H9 (cell line): ENCODE data around the gene RBMS3. TPM values are rescaled to one million over a fixed set of nuclear protein-coding genes. Genes with fewer than 3 reads are reported as not detected.
A peak's percentile ranks its signal among the peaks of the same experiment; 100 is the strongest.

ENCODE experiments used
- DNase-seq: peaks from one replicate; pipeline ENCODE4 v3.0.0-alpha.2; 2017
- H2AFZ ChIP-seq: one replicate; pipeline ENCODE4 v1.6.1; 2013; ENCODE audit warnings: mild to moderate bottlenecking, low read length, control low read depth, moderate library complexity
- H2AK5ac ChIP-seq: 2 replicates; pipeline ENCODE4 v1.6.1; 2013; ENCODE audit warnings: low read length, control low read depth, mixed read lengths; ENCODE audit not compliant: insufficient read length
- H2BK120ac ChIP-seq: one replicate; pipeline ENCODE4 v1.6.1; 2013; ENCODE audit warnings: low read depth, mild to moderate bottlenecking, low read length, control low read depth, inconsistent platforms; ENCODE audit not compliant: poor library complexity, severe bottlenecking
- H2BK12ac ChIP-seq: 2 replicates; pipeline ENCODE4 v1.6.1; 2013; ENCODE audit warnings: low read length, control low read depth, mixed read lengths, low read depth; ENCODE audit not compliant: insufficient read length
- H2BK15ac ChIP-seq: 2 replicates; pipeline ENCODE4 v1.6.1; 2013; ENCODE audit warnings: low read depth, low read length, control low read depth
- H2BK20ac ChIP-seq: one replicate; pipeline ENCODE4 v1.6.1; 2013; ENCODE audit warnings: low read depth, mild to moderate bottlenecking, low read length, control low read depth, inconsistent platforms; ENCODE audit not compliant: poor library complexity, severe bottlenecking
- H2BK5ac ChIP-seq: 2 replicates; pipeline ENCODE4 v1.6.1; 2013; ENCODE audit warnings: low read length, control low read depth, mixed read lengths; ENCODE audit not compliant: insufficient read length
- H3K14ac ChIP-seq: 2 replicates; pipeline ENCODE4 v1.6.1; 2013; ENCODE audit warnings: low read length, control low read depth; ENCODE audit not compliant: insufficient read depth
- H3K18ac ChIP-seq: 2 replicates; pipeline ENCODE4 v1.6.1; 2013; ENCODE audit warnings: low read depth, mild to moderate bottlenecking, mixed read lengths, low read length, control low read depth; ENCODE audit not compliant: insufficient read length
- H3K23ac ChIP-seq: 2 replicates; pipeline ENCODE4 v1.6.1; 2013; ENCODE audit warnings: low read length, control low read depth, mixed read lengths, low read depth; ENCODE audit not compliant: insufficient read length
- H3K23me2 ChIP-seq: 2 replicates; pipeline ENCODE4 v1.6.1; 2013; ENCODE audit warnings: low read depth, mild to moderate bottlenecking, mixed read lengths, low read length, control low read depth; ENCODE audit not compliant: insufficient read length, poor library complexity, severe bottlenecking
- H3K27ac ChIP-seq: 2 replicates; pipeline ENCODE4 v1.5.1; 2013; ENCODE audit warnings: low read length, control low read depth, mixed read lengths, low read depth; ENCODE audit not compliant: insufficient read length
- H3K27me3 ChIP-seq: 2 replicates; pipeline ENCODE4 v1.6.1; 2013; ENCODE audit warnings: low read length, control low read depth, inconsistent platforms; ENCODE audit not compliant: insufficient read depth
- H3K4ac ChIP-seq: 2 replicates; pipeline ENCODE4 v1.6.1; 2013; ENCODE audit warnings: low read depth, mild to moderate bottlenecking, control low read depth, inconsistent platforms, low read length, moderate library complexity
- H3K4me1 ChIP-seq: 2 replicates; pipeline ENCODE4 v1.6.1; 2013; ENCODE audit warnings: low read length, control low read depth, inconsistent platforms; ENCODE audit not compliant: insufficient read depth
- H3K4me2 ChIP-seq: 2 replicates; pipeline ENCODE4 v1.6.1; 2013; ENCODE audit warnings: low read length, control low read depth, mixed read lengths; ENCODE audit not compliant: insufficient read length, insufficient read depth
- H3K56ac ChIP-seq: 2 replicates; pipeline ENCODE4 v1.6.1; 2013; ENCODE audit warnings: low read depth, mild to moderate bottlenecking, mixed read lengths, low read length, control low read depth; ENCODE audit not compliant: insufficient read length
- H3K79me1 ChIP-seq: 2 replicates; pipeline ENCODE4 v1.6.1; 2013; ENCODE audit warnings: low read depth, mild to moderate bottlenecking, moderate library complexity, low read length, control low read depth, inconsistent platforms; ENCODE audit not compliant: insufficient read depth, poor library complexity, severe bottlenecking
- H3K79me2 ChIP-seq: 2 replicates; pipeline ENCODE4 v1.6.1; 2013; ENCODE audit warnings: low read length, control low read depth, inconsistent platforms; ENCODE audit not compliant: insufficient read depth
- H3K9ac ChIP-seq: 2 replicates; pipeline ENCODE4 v1.6.1; 2013; ENCODE audit warnings: low read length, control low read depth, mixed read lengths; ENCODE audit not compliant: insufficient read length; ENCODE audit errors: extremely low read depth
- H3K9me3 ChIP-seq: one replicate; pipeline ENCODE4 v1.6.1; 2013; ENCODE audit warnings: low read depth, low read length, inconsistent platforms; ENCODE audit not compliant: control insufficient read depth
- H3T11ph ChIP-seq: one replicate; pipeline ENCODE4 v1.6.1; 2013; ENCODE audit warnings: mild to moderate bottlenecking, low read length, control low read depth, inconsistent platforms
- H4K20me1 ChIP-seq: one replicate; pipeline ENCODE4 v1.6.1; 2013; ENCODE audit not compliant: control insufficient read depth, insufficient read length, insufficient read depth
- H4K5ac ChIP-seq: 2 replicates; pipeline ENCODE4 v1.6.1; 2013; ENCODE audit warnings: low read depth, mild to moderate bottlenecking, mixed read lengths, low read length, control low read depth; ENCODE audit not compliant: insufficient read length
- H4K8ac ChIP-seq: replicated peaks from 2 replicates; pipeline ENCODE4 v1.6.1; 2013; ENCODE audit warnings: low read length, control low read depth, mixed read lengths, low read depth; ENCODE audit not compliant: insufficient read length
- H4K91ac ChIP-seq: 2 replicates; pipeline ENCODE4 v1.6.1; 2013; ENCODE audit warnings: low read depth, mild to moderate bottlenecking, moderate library complexity, mixed read lengths, low read length, control low read depth; ENCODE audit not compliant: insufficient read length
- H3K27ac Mint-ChIP-seq, 3 experiments: 2 replicates in 2 of 3; 3 replicates in 1 of 3; pipeline ENCODE4 v1.8.0; 2020 to 2021; ENCODE audit warnings: mixed read lengths in 3 of 3, mild to moderate bottlenecking in 1 of 3, moderate library complexity in 1 of 3
- H3K27me3 Mint-ChIP-seq: 2 replicates; pipeline ENCODE4 v1.8.0; 2021; ENCODE audit warnings: low read depth, mild to moderate bottlenecking, moderate library complexity, mixed read lengths
- H3K36me3 Mint-ChIP-seq, 3 experiments: 2 replicates in 2 of 3; 3 replicates in 1 of 3; pipeline ENCODE4 v1.8.0; 2020 to 2021; ENCODE audit warnings: low read depth in 3 of 3, mixed read lengths in 3 of 3; ENCODE audit not compliant: insufficient read depth in 1 of 3
- H3K4me1 Mint-ChIP-seq, 2 experiments: 2 replicates each; pipeline ENCODE4 v1.8.0; 2020; ENCODE audit warnings: mixed read lengths in 2 of 2
- H3K4me3 Mint-ChIP-seq, 2 experiments: 2 replicates in 1 of 2; 3 replicates in 1 of 2; pipeline ENCODE4 v1.8.0; 2020 to 2021; ENCODE audit warnings: mild to moderate bottlenecking in 2 of 2, mixed read lengths in 2 of 2, moderate library complexity in 1 of 2
- H3K9me3 Mint-ChIP-seq, 2 experiments: 2 replicates in 1 of 2; 3 replicates in 1 of 2; pipeline ENCODE4 v1.8.0; 2020; ENCODE audit warnings: mild to moderate bottlenecking in 2 of 2, mixed read lengths in 2 of 2, moderate library complexity in 1 of 2
- CTCF ChIP-seq: fragments of 200-600 bp; sonication (generic); conservative IDR thresholded peaks from 3 replicates; pipeline ENCODE4 v1.8.0; 2021; ENCODE audit warnings: antibody characterized with exemption, mild to moderate bottlenecking
- WGBS: extraction: QIAGEN DNeasy Blood & Tissue Kit; methylation state at CpG from one replicate; pipeline ENCODE4 v1.1.7; 2013; ENCODE audit warnings: missing lambda C conversion rate, low lambda C conversion rate, mixed read lengths; ENCODE audit not compliant: insufficient read length; ENCODE audit errors: extremely low coverage; 5-methylcytosine and 5-hydroxymethylcytosine counted together
- total RNA-seq: library from RNA; stranded (reverse); gene quantifications from 2 replicates; pipeline ENCODE4 v1.2.1, GENCODE V29; 2021

Gene RBMS3
- total RNA-seq, 1 experiment from 2014 or later: 8.1 TPM

GRCh38 chr3:29868543-29869101 lies 587.8 kb downstream of the RBMS3 start:
- Histone ChIP-seq H3K4me2 (no peak overlapping the region), H2BK12ac (no peak overlapping the region), H2BK15ac (no peak overlapping the region), H4K91ac (no peak overlapping the region), H2BK120ac (no peak overlapping the region), H3K56ac (no peak overlapping the region), H4K5ac (no peak overlapping the region), H2AFZ (no peak overlapping the region), H3K27ac (no peak overlapping the region), H3K14ac (no peak overlapping the region), H4K20me1 (no peaks in the 10 kb centered on the region), H3K4me1 (no peaks in the 10 kb centered on the region), H2BK5ac (no peak overlapping the region), H3K9me3 (no peaks in the 10 kb centered on the region), H3K18ac (no peak overlapping the region), H3T11ph (no peak overlapping the region), H3K79me2 (no peaks in the 10 kb centered on the region), H3K23ac (no peak overlapping the region), H2BK20ac (no peak overlapping the region), H3K9ac (no peak overlapping the region), H4K8ac (no peak overlapping the region), H3K27me3 (no peaks in the 10 kb centered on the region), H3K23me2 (no peaks in the 10 kb centered on the region), H2AK5ac (no peak overlapping the region), H3K4ac (no peak overlapping the region), H3K79me1 (no peaks in the 10 kb centered on the region)
- Mint-ChIP-seq H3K9me3 (no peaks in the 10 kb centered on the region), H3K4me1 (peaks cover 18% of the 10 kb centered on the region in 2 experiments), H3K27ac (no peak overlapping the region), H3K4me3 (no peak overlapping the region), H3K36me3 (no peaks in the 10 kb centered on the region), H3K27me3 (no peaks in the 10 kb centered on the region)
- no CpG with 5 or more reads among the region's 6 CpGs for WGBS
- DNase-seq: peak; percentile 32
- TF ChIP-seq CTCF: no peak
